OCI-LY3 (cell line): ENCODE measurements around the gene BCO1.

ENCODE experiments used
- CTCF ChIP-seq: fragments of 200-600, 300-600 bp; sonication (generic); IDR thresholded peaks from 2 replicates; pipeline ENCODE4 v1.5.1; 2014; ENCODE audit warnings: antibody characterized with exemption, low read length, low read depth
- EZH2phosphoT487 ChIP-seq: fragments of 200-600 bp; shearing (Covaris generic); IDR thresholded peaks from 2 replicates; pipeline ENCODE4 v1.6.1; 2018; ENCODE audit warnings: antibody characterized with exemption, mixed run types, low read depth

- no peak for TF ChIP-seq CTCF
- TF ChIP-seq EZH2phosphoT487: no peak
Observed at GRCh38 chr16:81232740-81233367, 5.6 kb upstream of the BCO1 start.
